Measurements from ENCODE around the gene NR1I3.
A peak's percentile ranks its signal among the peaks of the same experiment; 100 is the strongest.
"Not testable (repeated sequence)": the region's sequence is repeated elsewhere in the genome, so short reads cannot be mapped to it uniquely, and the experiment has no call there.

Gene NR1I3

GRCh38 chr1:161261261-161262235 is 23.5 kb upstream of the NR1I3 start:
- DNase-seq (ENCODE audit: insufficient read length) (no peak), FAIRE-seq (no peak)
- TF ChIP-seq TAF1 (IDR thresholded peaks at IDR 0.05; ENCODE audit: borderline replicate concordance, low read depth, low read length) (no peak), POLR2AphosphoS5 (IDR thresholded peaks at IDR 0.05; ENCODE audit: low read depth, low read length) (no peak), POLR2A (IDR thresholded peaks at IDR 0.05; ENCODE audit: low read depth, low read length) (no peak)

GRCh38 chr1:161260376-161261260 is 22.6 kb upstream of the NR1I3 start:
- TF ChIP-seq POLR2A (IDR thresholded peaks at IDR 0.05; ENCODE audit: low read depth, low read length) (no peak), POLR2AphosphoS5 (IDR thresholded peaks at IDR 0.05; ENCODE audit: low read depth, low read length) (no peak), TAF1 (IDR thresholded peaks at IDR 0.05; ENCODE audit: borderline replicate concordance, low read depth, low read length) (no peak)
- FAIRE-seq (no peak), DNase-seq (ENCODE audit: insufficient read length) (no peak)

GRCh38 chr1:161259765-161260164 is 21.8 kb upstream of the NR1I3 start:
- no peak for DNase-seq (ENCODE audit: insufficient read length)
- FAIRE-seq, result no peak
- TF ChIP-seq POLR2AphosphoS5 (IDR thresholded peaks at IDR 0.05; ENCODE audit: low read depth, low read length), result no peak
- TF ChIP-seq POLR2A (IDR thresholded peaks at IDR 0.05; ENCODE audit: low read depth, low read length), result no peak
- TF ChIP-seq TAF1 (IDR thresholded peaks at IDR 0.05; ENCODE audit: borderline replicate concordance, low read depth, low read length), result no peak

- no peak for DNase-seq (ENCODE audit: insufficient read length)
- FAIRE-seq, result no peak
- no peak for TF ChIP-seq POLR2AphosphoS5 (IDR thresholded peaks at IDR 0.05; ENCODE audit: low read depth, low read length)
- TF ChIP-seq TAF1 (IDR thresholded peaks at IDR 0.05; ENCODE audit: borderline replicate concordance, low read depth, low read length), result no peak
- TF ChIP-seq POLR2A (IDR thresholded peaks at IDR 0.05; ENCODE audit: low read depth, low read length), result no peak
These were observed 21.3 kb upstream of the NR1I3 start for GRCh38 chr1:161259345-161259702.

GRCh38 chr1:161258439-161259344 is 20.7 kb upstream of the NR1I3 start, which contains the start of gene PCP4L1:
TSS of gene PCP4L1 (plus strand) at chr1:161258745. CDS start at chr1:161258975, 230 bp downstream.
- no peak for TF ChIP-seq TAF1 (IDR thresholded peaks at IDR 0.05; ENCODE audit: borderline replicate concordance, low read depth, low read length)
- TF ChIP-seq POLR2A (IDR thresholded peaks at IDR 0.05; ENCODE audit: low read depth, low read length), result no peak
- TF ChIP-seq POLR2AphosphoS5 (IDR thresholded peaks at IDR 0.05; ENCODE audit: low read depth, low read length), result no peak
- DNase-seq (ENCODE audit: insufficient read length) (peak; percentile 39), FAIRE-seq (no peak)

- DNase-seq (ENCODE audit: insufficient read length); FAIRE-seq: not testable (repeated sequence)
These were observed 19.1 kb upstream of the NR1I3 start for GRCh38 chr1:161257109-161257508.

- FAIRE-seq, result not testable (repeated sequence)
These were observed 18.0 kb upstream of the NR1I3 start for GRCh38 chr1:161255955-161256520.

GRCh38 chr1:161255302-161255701 is 17.3 kb upstream of the NR1I3 start:
- not testable (repeated sequence) for FAIRE-seq; DNase-seq (ENCODE audit: insufficient read length)

More at GRCh38 chr1:161255955-161256520, 18.0 kb upstream of the NR1I3 start:
- DNase-seq (ENCODE audit: insufficient read length), result not testable (repeated sequence)

- FAIRE-seq (no peak), DNase-seq (ENCODE audit: insufficient read length) (no peak)
- no peak for TF ChIP-seq TAF1 (IDR thresholded peaks at IDR 0.05; ENCODE audit: borderline replicate concordance, low read depth, low read length)
- no peak for TF ChIP-seq POLR2AphosphoS5 (IDR thresholded peaks at IDR 0.05; ENCODE audit: low read depth, low read length)
- TF ChIP-seq POLR2A (IDR thresholded peaks at IDR 0.05; ENCODE audit: low read depth, low read length), result no peak
These were observed 13.6 kb upstream of the NR1I3 start for GRCh38 chr1:161251579-161251978.

- DNase-seq (ENCODE audit: insufficient read length) (no peak), FAIRE-seq (no peak)
- no peak for TF ChIP-seq TAF1 (IDR thresholded peaks at IDR 0.05; ENCODE audit: borderline replicate concordance, low read depth, low read length)
- TF ChIP-seq POLR2A (IDR thresholded peaks at IDR 0.05; ENCODE audit: low read depth, low read length), result no peak
- no peak for TF ChIP-seq POLR2AphosphoS5 (IDR thresholded peaks at IDR 0.05; ENCODE audit: low read depth, low read length)
These were observed 12.8 kb upstream of the NR1I3 start for GRCh38 chr1:161250829-161251228.

- FAIRE-seq; DNase-seq (ENCODE audit: insufficient read length): not testable (repeated sequence)
These were observed 12.1 kb upstream of the NR1I3 start for GRCh38 chr1:161250100-161250499.

All from GM12892 (cell line).